Right lobe of liver (tissue), 4 donors: ENCODE data around the gene TCEANC.

Source experiments
- CTCF ChIP-seq, 4 donors: fragments of 200-600 bp in 3 of 4; fragments of 450-650 bp in 1 of 4; IDR thresholded peaks; one replicate each; pipeline versions ENCODE4 v1.5.1 to v1.8.0; 2016 to 2022; ENCODE audit warnings: antibody characterized with exemption in 4 of 4, mild to moderate bottlenecking in 2 of 4
- POLR2A ChIP-seq: fragments of 450-650 bp; IDR thresholded peaks from one replicate; pipeline ENCODE4 v1.6.1; 2017; ENCODE audit warnings: antibody characterized with exemption, mild to moderate bottlenecking
- donor health status: DM: no; HTN: no; CAD: no.
- donor health status: DM: no; HTN: no; CAD: no.
- donor health status: DM: no; HTN: yes; CAD: no.

- no peak for TF ChIP-seq POLR2A
- TF ChIP-seq CTCF (IDR thresholded peaks at IDR 0.05) = no peak
Observed at GRCh38 chrX:13620207-13620606, 32.7 kb upstream of the TCEANC start.
